HepG2 (cell line): Measurements from ENCODE around the gene TSNAX. TPM values are rescaled to one million over a fixed set of nuclear protein-coding genes. Genes with fewer than 3 reads are reported as not detected.
A peak's percentile ranks its signal among the peaks of the same experiment; 100 is the strongest.

ENCODE experiments used
- BCL6 ChIP-seq: IDR thresholded peaks from 2 replicates; pipeline ENCODE4 v1.6.1; 2016; ENCODE audit warnings: missing genetic modification reagents, missing compliant biosample characterization
- FOXA3 ChIP-seq: IDR thresholded peaks from 2 replicates; pipeline ENCODE4 v1.6.1; 2016; ENCODE audit warnings: missing genetic modification reagents, missing compliant biosample characterization
- GLI4 ChIP-seq: sonication (generic); formaldehyde crosslinking; IDR thresholded peaks from 2 replicates; pipeline ENCODE4 v1.5.1; 2020; ENCODE audit warnings: missing genetic modification reagents, mild to moderate bottlenecking, moderate library complexity, borderline replicate concordance
- ISX ChIP-seq: sonication (generic); formaldehyde crosslinking; conservative IDR thresholded peaks from 2 replicates; pipeline ENCODE4 v1.5.0; 2020; ENCODE audit warnings: missing genetic modification reagents
- JARID2 ChIP-seq: sonication (generic); formaldehyde crosslinking; IDR thresholded peaks from 2 replicates; pipeline ENCODE4 v1.8.1; 2023; ENCODE audit warnings: missing genetic modification reagents, inconsistent platforms; ENCODE audit not compliant: insufficient replicate concordance
- NCOA2 ChIP-seq: sonication (generic); formaldehyde crosslinking; IDR thresholded peaks from 2 replicates; pipeline ENCODE4 v1.8.0; 2022; ENCODE audit warnings: inconsistent platforms
- NFATC3 ChIP-seq: sonication (generic); formaldehyde crosslinking; IDR thresholded peaks from 2 replicates; pipeline ENCODE4 v1.5.1; 2020; ENCODE audit warnings: mild to moderate bottlenecking, missing genetic modification reagents
- NFYB ChIP-seq: sonication (generic); formaldehyde crosslinking; IDR thresholded peaks from 2 replicates; pipeline ENCODE4 v1.4.0; 2020; ENCODE audit warnings: missing genetic modification reagents
- POLR2AphosphoS2 ChIP-seq: IDR thresholded peaks from 2 replicates; pipeline ENCODE4 v1.6.1; 2011; ENCODE audit warnings: low read depth, low read length, improper control_type of control experiment
- RAD51 ChIP-seq: fragments of 450-650 bp; IDR thresholded peaks from 2 replicates; pipeline ENCODE4 v1.6.1; 2016; ENCODE audit warnings: borderline replicate concordance
- SMARCE1 ChIP-seq: fragments of 450-650 bp; IDR thresholded peaks from 2 replicates; pipeline ENCODE4 v1.6.1; 2017; ENCODE audit warnings: borderline replicate concordance
- SNRNP70 ChIP-seq: fragments of 200-400 bp; formaldehyde crosslinking; IDR thresholded peaks from 2 replicates; pipeline ENCODE4 v1.6.1; 2017; ENCODE audit warnings: mild to moderate bottlenecking, low read depth, low read length, moderate library complexity
- STAG1 ChIP-seq: sonication (generic); formaldehyde crosslinking; IDR thresholded peaks from 2 replicates; pipeline ENCODE4 v1.4.0; 2020; ENCODE audit warnings: missing genetic modification reagents
- TEAD3 ChIP-seq: optimal IDR thresholded peaks from 2 replicates; pipeline ENCODE3; 2016; ENCODE audit warnings: borderline replicate concordance
- TSC22D2 ChIP-seq: sonication (generic); formaldehyde crosslinking; IDR thresholded peaks from 2 replicates; pipeline ENCODE4 v1.5.1; 2020; ENCODE audit warnings: missing genetic modification reagents, mild to moderate bottlenecking, borderline replicate concordance
- ZBTB8A ChIP-seq: sonication (generic); formaldehyde crosslinking; IDR thresholded peaks from 2 replicates; pipeline ENCODE4 v1.4.0; 2020; ENCODE audit warnings: mild to moderate bottlenecking, low read depth, missing genetic modification reagents, borderline replicate concordance
- ZNF598 ChIP-seq: sonication (generic); formaldehyde crosslinking; IDR thresholded peaks from 2 replicates; pipeline ENCODE4 v1.5.1; 2020; ENCODE audit warnings: mild to moderate bottlenecking, missing genetic modification reagents, borderline replicate concordance
- ZNF766 ChIP-seq: sonication (generic); formaldehyde crosslinking; IDR thresholded peaks from 2 replicates; pipeline ENCODE4 v1.5.0; 2020; ENCODE audit warnings: missing genetic modification reagents, borderline replicate concordance
- ZSCAN31 ChIP-seq: sonication (generic); formaldehyde crosslinking; IDR thresholded peaks from 2 replicates; pipeline ENCODE4 v1.5.0; 2020; ENCODE audit warnings: low read depth, mild to moderate bottlenecking, missing genetic modification reagents
- polyA plus RNA-seq, 8 experiments: library from polyadenylated mRNA; depleted of rRNA in 3 of 8; stranded (reverse) in 7 of 8; unstranded in 1 of 8; fragments of >200 nt; fragmentation: Illumina TruSeq in 4 of 8; extraction: Trizol in 4 of 8; gene quantifications; 2 replicates each; pipeline versions ENCODE4 v1.2.1 to v1.2.3, GENCODE V29; 2011 to 2016; ENCODE audit warnings: low read depth in 4 of 8, missing spikeins in 1 of 8, mixed read lengths in 1 of 8; ENCODE audit not compliant: insufficient read depth in 1 of 8
- total RNA-seq, 5 experiments: library from RNA; depleted of rRNA; stranded (reverse); fragments of >200 nt; fragmentation: Illumina TruSeq; extraction: Trizol; gene quantifications; 2 replicates each; pipeline ENCODE4 v1.2.3, GENCODE V29; 2016; ENCODE audit warnings: low read depth in 1 of 5
- TF ChIP-seq, protein P1 (sequence below): sonication (generic); formaldehyde crosslinking; IDR thresholded peaks from 2 replicates; pipeline ENCODE4 v1.8.1; 2023; ENCODE audit warnings: mild to moderate bottlenecking, missing genetic modification reagents
- TF ChIP-seq, protein P2 (sequence below): sonication (generic); formaldehyde crosslinking; IDR thresholded peaks from 2 replicates; pipeline ENCODE4 v1.8.0; 2022; ENCODE audit warnings: missing genetic modification reagents, mild to moderate bottlenecking, inconsistent platforms, borderline replicate concordance
- TF ChIP-seq, protein P3 (sequence below): sonication (generic); formaldehyde crosslinking; IDR thresholded peaks from 2 replicates; pipeline ENCODE4 v1.4.0; 2020; ENCODE audit warnings: missing genetic modification reagents, borderline replicate concordance
- TF ChIP-seq, protein P4 (sequence below): sonication (generic); formaldehyde crosslinking; IDR thresholded peaks from 2 replicates; pipeline ENCODE4 v1.5.1; 2020; ENCODE audit warnings: missing genetic modification reagents, mild to moderate bottlenecking, borderline replicate concordance

Gene TSNAX
- total and polyA plus RNA-seq, 2 of the 13 experiments (the other 11 are each of a cell fraction or from before 2014, with no cell fraction given): 13.2 to 46.2 TPM

DNA sequence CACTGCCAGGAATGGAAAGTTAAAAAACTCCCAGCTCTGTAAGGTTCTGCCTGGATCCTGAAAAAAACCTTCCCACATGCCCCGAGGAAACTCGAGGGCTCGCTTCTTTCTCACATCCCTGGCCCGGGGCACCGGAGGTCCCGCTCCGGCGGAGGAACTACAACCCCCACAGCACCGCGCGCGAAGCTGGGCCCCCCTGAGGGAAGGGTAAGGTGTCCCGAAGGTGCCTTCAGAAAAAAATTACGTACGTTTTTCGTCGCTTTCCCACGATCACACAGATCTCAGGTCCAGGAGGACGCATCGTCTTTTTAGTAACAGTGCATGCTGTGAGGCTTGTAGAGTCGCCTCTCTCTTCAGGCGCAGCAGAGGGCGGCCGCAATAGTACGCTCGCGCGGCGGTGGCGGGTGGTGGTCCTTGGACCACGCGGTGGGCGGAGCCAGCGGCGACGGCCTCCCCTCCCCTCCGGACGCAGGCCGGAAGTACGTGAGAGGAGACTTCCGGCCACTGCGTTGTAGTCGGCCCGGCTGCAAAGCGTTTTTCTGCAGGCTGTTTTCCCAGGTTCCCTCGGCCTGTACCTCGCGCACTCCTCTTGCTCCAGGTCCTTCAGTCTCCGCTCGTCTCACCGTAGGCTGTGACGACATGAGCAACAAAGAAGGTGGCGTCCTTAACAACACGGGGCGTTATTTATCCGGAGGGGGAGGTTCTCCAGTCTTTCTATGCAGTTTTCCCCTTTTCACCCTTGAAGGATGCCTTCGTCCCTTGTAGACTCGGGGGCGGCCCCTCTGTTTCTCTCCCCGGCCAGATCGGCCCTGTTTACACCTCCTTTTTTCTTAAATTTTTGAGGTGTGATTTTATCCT lies at the start of gene TSNAX (continued):
- TF ChIP-seq JARID2 (CRISPR knock-in tag) (no peak), ISX (CRISPR knock-in tag) (no peak), GLI4 (CRISPR knock-in tag) (peak; percentile 35; the same call in 1 of the 2 replicates), NCOA2 (peak; percentile 33; the same call in 1 of the 2 replicates), TSC22D2 (no peak), ZNF766 (CRISPR knock-in tag) (no peak; the same call in 1 of the 2 replicates), RAD51 (no peak), BCL6 (CRISPR knock-in tag) (peak; percentile 20), ZNF598 (CRISPR knock-in tag) (peak; percentile 75), ZBTB8A (CRISPR knock-in tag) (no peak), NFATC3 (CRISPR knock-in tag) (no peak), NFYB (CRISPR knock-in tag) (no peak; the same call in 1 of the 2 replicates), POLR2AphosphoS2 (no peak), SMARCE1 (no peak), SNRNP70 (no peak), TEAD3 (CRISPR knock-in tag) (peak; percentile 50), ZSCAN31 (CRISPR knock-in tag) (no peak), STAG1 (no peak), FOXA3 (CRISPR knock-in tag) (peak; percentile 60)
- TF ChIP-seq, protein P1, sequence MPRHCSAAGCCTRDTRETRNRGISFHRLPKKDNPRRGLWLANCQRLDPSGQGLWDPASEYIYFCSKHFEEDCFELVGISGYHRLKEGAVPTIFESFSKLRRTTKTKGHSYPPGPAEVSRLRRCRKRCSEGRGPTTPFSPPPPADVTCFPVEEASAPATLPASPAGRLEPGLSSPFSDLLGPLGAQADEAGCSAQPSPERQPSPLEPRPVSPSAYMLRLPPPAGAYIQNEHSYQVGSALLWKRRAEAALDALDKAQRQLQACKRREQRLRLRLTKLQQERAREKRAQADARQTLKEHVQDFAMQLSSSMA (CRISPR knock-in tag): no peak
- TF ChIP-seq, protein P2, sequence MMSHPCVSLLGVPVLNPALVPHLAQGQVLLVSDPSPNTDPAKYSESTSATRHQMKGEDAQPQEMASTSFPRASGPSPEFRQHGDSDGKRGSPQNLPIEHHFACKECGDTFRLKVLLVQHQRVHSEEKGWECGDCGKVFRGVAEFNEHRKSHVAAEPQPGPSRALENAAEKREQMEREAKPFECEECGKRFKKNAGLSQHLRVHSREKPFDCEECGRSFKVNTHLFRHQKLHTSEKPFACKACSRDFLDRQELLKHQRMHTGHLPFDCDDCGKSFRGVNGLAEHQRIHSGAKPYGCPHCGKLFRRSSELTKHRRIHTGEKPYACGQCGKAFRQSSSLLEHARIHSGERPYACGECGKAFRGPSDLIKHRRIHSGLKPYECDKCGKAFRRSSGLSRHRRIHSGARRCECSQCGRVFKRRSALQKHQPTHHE: no peak
- TF ChIP-seq, protein P3, sequence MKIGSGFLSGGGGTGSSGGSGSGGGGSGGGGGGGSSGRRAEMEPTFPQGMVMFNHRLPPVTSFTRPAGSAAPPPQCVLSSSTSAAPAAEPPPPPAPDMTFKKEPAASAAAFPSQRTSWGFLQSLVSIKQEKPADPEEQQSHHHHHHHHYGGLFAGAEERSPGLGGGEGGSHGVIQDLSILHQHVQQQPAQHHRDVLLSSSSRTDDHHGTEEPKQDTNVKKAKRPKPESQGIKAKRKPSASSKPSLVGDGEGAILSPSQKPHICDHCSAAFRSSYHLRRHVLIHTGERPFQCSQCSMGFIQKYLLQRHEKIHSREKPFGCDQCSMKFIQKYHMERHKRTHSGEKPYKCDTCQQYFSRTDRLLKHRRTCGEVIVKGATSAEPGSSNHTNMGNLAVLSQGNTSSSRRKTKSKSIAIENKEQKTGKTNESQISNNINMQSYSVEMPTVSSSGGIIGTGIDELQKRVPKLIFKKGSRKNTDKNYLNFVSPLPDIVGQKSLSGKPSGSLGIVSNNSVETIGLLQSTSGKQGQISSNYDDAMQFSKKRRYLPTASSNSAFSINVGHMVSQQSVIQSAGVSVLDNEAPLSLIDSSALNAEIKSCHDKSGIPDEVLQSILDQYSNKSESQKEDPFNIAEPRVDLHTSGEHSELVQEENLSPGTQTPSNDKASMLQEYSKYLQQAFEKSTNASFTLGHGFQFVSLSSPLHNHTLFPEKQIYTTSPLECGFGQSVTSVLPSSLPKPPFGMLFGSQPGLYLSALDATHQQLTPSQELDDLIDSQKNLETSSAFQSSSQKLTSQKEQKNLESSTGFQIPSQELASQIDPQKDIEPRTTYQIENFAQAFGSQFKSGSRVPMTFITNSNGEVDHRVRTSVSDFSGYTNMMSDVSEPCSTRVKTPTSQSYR (CRISPR knock-in tag): no peak
- TF ChIP-seq, protein P4, sequence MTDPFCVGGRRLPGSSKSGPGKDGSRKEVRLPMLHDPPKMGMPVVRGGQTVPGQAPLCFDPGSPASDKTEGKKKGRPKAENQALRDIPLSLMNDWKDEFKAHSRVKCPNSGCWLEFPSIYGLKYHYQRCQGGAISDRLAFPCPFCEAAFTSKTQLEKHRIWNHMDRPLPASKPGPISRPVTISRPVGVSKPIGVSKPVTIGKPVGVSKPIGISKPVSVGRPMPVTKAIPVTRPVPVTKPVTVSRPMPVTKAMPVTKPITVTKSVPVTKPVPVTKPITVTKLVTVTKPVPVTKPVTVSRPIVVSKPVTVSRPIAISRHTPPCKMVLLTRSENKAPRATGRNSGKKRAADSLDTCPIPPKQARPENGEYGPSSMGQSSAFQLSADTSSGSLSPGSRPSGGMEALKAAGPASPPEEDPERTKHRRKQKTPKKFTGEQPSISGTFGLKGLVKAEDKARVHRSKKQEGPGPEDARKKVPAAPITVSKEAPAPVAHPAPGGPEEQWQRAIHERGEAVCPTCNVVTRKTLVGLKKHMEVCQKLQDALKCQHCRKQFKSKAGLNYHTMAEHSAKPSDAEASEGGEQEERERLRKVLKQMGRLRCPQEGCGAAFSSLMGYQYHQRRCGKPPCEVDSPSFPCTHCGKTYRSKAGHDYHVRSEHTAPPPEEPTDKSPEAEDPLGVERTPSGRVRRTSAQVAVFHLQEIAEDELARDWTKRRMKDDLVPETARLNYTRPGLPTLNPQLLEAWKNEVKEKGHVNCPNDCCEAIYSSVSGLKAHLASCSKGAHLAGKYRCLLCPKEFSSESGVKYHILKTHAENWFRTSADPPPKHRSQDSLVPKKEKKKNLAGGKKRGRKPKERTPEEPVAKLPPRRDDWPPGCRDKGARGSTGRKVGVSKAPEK (CRISPR knock-in tag): no peak
